HG03571 (cell line): Measurements from ENCODE around the gene BEST4.
"Not testable (repeated sequence)": the region's sequence is repeated elsewhere in the genome, so short reads cannot be mapped to it uniquely, and the experiment has no call there.

ENCODE experiments used
- ATAC-seq: cut with Tn5 transposase; IDR thresholded peaks from one replicate; pipeline ENCODE4 v1.9.1; 2021; ENCODE audit not compliant: unreplicated experiment

The BEST4 gene

GRCh38 chr1:44819608-44820327 is 31.8 kb upstream of the BEST4 start:
- ATAC-seq = peak; percentile 75

- ATAC-seq = no peak
These were observed 31.2 kb upstream of the BEST4 start for GRCh38 chr1:44819196-44819607.

- no peak for ATAC-seq
These were observed 30.0 kb upstream of the BEST4 start for GRCh38 chr1:44817771-44818495.

DNA sequence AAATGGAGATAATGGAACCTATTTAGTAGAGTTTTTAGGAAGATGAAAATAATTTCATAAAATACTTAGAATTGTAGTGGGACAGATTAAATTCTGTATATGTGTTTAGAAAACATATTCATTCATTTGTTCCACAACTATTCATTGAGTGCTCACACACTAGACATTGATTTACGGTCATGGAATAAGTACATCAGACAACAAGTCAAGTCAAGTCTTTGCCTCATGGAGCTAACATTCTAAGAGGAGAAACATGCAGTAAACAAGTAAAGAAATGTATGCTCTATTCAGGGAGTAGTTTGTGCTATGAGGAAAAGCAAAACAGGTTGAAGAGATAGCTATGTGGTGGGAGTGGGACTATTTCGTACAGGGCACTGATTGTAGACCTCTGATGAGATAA is 29.3 kb upstream of the BEST4 start:
- ATAC-seq = no peak

DNA sequence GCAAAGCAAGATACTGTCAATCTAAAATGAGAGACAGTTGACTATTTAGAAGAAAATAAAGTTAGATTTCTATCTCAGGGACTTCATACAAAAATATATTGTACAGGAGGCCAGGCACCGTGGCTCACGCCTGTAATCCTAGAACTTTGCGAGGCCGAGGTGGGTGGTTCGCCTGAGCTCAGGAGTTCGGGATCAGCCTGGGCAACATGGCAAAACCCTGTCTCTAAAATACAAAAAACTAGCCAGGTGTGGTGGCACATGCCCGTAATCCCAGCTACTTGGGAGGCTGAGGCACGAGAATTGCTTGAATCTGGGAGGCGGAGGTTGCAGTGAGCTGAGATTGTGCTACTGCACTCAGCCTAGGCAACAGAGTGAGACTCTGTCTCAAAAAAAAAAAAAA is 28.0 kb upstream of the BEST4 start:
- not testable (repeated sequence) for ATAC-seq

DNA sequence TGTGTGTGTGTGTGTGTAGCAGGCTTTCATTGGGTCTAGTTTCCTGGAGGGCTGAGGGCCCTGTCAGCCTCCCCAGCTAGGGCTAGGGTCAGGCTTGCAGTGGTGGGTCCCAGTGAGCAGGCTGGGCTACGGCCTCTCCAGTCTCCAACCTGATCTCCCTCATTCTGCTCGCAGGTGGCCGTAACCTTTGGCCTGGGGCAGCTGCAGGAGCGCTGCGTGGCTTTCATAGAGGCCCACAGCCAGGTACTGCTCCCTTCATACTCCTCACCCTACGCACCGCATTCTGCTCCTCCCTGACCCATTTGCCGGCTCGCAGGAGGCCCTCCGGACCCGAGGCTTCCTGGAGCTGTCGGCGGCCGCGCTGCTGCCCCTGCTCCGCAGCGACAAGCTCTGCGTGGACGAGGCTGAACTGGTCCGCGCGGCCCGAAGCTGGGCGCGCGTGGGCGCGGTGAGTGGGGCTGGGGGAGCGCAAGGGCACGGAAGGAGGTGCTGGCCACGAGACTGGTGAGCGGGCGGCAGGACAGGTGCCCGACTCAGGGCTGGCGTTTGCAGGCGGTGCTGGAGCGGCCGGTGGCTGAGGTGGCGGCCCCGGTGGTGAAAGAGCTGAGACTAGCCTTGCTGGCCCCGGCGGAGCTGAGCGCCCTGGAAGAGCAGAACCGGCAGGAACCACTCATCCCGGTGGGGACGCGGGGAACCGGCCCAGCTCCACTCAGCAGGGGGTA is 25.0 kb upstream of the BEST4 start:
- ATAC-seq = no peak

GRCh38 chr1:44811234-44811633 is 23.3 kb upstream of the BEST4 start:
- no peak for ATAC-seq

DNA sequence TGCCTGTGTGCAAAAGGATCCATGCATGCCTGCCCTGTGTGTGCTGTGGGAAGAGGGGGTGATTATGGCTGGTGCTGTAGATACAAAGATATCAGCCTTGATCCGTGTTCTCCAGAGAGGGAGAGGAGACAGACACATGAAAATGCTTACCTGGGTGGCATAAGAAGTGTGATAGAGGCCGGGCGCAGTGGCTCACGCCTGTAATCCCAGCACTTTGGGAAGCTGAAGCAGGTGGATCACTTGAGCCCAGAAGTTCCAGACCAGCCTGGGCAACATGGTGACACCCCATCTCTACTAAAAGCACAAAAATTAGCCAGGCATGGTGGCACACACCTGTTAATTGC is 22.8 kb upstream of the BEST4 start:
- ATAC-seq = not testable (repeated sequence)

DNA sequence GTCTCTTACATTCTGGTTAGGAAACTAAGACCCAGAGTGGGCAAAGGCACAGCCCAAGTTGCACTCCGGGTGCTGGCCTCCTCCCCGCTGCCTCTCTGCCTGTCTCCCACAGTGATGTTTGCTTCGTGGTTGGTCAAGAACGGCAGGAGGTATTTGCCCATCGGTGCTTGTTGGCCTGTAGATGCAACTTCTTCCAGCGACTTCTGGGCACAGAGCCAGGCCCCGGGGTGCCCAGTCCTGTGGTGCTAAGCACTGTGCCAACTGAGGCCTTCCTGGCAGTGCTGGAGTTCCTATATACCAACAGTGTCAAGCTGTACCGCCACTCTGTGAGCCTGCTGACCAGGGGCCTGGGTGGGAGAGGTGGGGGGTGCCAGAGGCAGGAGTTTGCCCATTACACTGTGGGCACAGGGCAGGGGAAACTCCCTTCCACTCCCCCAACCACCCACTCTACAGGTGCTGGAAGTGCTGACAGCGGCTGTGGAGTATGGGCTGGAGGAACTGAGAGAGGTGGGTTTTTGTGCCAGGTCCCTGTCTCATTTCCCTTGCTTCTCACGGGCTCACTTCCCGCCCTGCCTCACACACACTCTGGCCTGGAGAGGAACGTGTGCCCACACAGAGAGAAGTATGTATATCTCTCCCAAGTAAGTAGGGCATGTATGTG is 22.3 kb upstream of the BEST4 start:
- ATAC-seq = no peak

DNA sequence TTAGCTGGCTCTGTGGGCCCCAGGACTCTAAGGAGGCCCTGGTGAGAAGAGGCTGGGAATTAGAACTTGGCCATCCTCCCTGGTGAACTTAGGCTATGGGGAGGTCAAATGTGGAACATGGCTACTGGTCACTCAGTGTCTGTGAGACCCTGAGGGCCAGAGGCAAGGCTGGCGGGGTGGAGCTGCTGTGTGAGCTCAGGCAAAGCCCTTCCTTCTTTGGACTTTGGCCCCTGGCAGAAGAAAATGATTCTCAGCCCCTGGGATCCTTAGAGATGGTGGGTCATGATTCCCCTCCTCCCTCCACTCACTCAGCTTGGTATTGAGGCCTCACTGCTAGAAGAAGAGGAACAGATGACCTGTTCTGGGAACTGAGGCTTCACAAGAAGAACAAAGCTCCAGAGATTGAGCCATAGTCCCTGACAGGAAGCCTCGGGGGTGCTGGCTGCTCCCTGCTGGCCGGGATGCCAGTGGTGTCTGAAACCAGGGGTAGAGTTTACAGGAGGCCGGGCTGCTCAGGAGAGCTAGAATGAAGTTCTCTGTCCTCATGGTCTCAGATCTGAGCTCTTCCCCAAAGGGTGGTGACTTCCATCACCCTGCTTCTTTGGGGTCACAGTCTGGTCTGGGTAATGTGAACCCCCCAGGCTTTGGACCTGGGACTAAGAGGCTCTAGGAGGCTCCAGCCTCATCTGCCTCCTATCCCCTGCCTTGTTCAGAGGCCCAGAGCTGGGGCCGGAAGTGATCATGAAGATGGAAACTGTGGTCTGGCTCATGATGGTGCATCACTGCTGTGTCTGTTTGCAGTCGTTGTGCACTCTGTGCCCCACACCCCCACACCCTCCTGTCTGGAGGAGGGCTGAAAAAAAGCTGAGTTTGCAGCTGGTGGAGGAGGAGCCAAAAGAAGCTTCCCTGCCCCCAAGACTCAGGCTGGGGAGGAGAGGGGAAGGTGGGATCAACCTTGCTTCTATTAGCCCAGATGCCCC is 21.3 kb upstream of the BEST4 start:
- no peak for ATAC-seq

- ATAC-seq = no peak
These were observed 20.3 kb upstream of the BEST4 start, which contains the start of gene BTBD19 for GRCh38 chr1:44808063-44808937. Gene BTBD19, plus strand, starts transcription at chr1:44808523. Its CDS starts 298 bp downstream, at chr1:44808821.

DNA sequence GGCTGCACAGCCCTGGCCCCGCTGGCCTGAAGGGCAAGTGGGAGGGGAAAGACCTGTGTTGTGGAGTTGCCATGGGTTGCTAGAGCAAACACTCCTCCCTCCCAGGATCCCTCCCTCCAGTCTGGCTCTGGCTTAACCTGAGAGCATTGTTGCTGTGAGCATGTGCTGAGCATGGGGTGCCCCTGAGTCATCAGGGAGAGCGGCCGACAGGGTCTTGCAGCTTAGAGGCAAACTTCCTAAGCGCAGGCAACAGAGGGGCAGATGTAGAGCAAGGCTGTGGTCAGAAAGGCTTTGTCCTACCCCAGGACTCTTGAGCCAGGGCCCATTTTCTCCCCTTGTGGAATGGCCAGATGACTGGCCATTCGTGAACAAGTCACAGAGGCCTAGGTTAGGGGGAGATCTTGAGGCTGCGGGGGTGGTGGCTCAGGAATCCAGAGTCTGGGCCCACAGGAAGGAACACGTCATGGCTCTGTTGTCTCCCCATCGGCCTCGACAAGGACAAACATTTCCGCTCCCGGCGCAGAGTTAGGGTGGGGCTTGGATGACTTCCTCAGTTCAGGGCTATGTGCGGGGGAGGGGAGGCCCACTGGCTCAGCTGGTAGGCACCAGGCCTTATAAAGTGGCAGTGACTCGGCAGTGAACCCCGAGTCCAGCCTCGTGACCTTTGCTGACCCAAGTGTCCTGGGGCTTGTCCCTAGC is 19.5 kb upstream of the BEST4 start:
- peak; percentile 18 for ATAC-seq

DNA sequence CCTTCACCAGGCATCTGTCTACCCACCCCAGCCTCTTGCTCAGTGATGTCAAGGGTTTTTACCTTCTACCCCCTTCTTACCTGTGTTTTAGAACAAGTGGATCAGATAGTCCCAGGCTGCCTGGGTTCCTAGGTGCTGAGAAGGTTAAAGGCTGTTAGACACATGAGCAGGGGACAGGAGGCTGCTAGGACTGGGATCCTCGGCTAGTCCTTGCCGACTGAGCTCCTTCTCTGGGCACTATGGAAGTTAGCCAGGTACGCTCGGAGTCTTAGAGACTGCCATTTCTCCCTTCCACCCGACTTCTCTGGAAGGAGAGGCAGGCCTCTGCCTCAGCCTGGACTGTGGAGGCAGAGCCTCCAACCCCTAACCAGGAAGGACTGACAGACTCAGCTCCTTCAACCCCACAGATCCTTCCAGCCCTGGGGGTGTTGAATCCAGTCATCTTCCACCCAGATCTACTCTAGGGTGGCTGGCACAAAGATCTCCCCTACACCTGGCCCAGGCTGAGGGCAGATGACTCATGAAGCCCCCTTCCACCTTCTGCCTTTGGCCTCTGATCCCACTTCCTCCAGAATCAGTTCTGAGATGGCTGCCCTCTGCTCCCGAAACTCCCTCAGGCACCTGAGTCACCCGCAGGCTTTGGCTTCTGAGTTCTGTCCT is 18.9 kb upstream of the BEST4 start, which contains the start of gene DYNLT4:
Gene DYNLT4 (minus strand): TSS at position 648 of the 660 bp plus-strand sequence. CDS start 683 bp downstream, outside the sequence.
- ATAC-seq = no peak

DNA sequence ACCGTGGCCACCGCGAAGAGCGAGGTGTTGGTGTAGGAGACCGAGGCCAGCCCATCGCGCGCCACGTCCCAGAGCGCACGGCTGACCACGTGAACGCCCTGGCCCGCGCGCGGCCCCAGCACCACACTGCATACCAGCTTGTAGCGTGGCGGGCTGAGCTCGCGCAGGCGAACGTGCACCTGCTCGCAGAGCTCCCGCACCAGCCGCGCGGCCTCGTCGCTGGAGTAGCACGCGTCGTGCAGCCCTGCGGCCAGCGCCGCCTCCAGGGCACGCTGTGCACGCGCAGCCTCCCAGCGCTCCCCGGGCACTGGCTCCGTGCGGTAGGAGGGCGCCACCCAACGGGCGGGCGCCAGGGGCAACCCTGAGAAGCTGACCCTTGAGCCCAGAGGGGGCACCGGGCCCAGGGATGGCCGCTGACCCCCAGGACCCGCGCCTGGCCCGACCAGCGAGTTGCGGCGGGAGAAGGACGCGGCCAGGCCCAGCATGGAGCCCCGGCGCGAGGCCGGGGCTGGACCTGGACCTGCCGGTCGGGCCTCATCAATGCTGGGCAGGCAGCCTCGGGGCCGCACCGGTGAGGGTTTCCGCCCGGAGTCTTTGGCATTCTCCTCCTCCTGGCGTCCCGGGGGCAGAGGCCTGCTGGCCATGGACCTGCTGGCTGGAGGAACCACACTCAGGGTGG is 18.2 kb upstream of the BEST4 start:
- no peak for ATAC-seq

GRCh38 chr1:44805311-44806024 is 17.5 kb upstream of the BEST4 start:
- ATAC-seq = no peak

GRCh38 chr1:44803312-44804095 is 15.5 kb upstream of the BEST4 start:
- no peak for ATAC-seq
